SU-DHL-6 (cell line): ENCODE results near the gene PRDM10.

Source experiments
- EZH2phosphoT487 ChIP-seq: fragments of 200-600 bp; sonication (generic), shearing (Covaris generic); conservative IDR thresholded peaks from 2 replicates; pipeline ENCODE4 v1.6.1; 2018; ENCODE audit warnings: mild to moderate bottlenecking, antibody characterized with exemption, low read length, moderate library complexity, mixed read lengths
- TF ChIP-seq, protein P1 (sequence below): fragments of 200-600 bp; sonication (generic); IDR thresholded peaks from one replicate; pipeline ENCODE4 v1.5.1; 2017; ENCODE audit warnings: antibody characterized with exemption, mild to moderate bottlenecking, low read length, moderate library complexity; ENCODE audit not compliant: insufficient read depth, poor library complexity, severe bottlenecking

DNA sequence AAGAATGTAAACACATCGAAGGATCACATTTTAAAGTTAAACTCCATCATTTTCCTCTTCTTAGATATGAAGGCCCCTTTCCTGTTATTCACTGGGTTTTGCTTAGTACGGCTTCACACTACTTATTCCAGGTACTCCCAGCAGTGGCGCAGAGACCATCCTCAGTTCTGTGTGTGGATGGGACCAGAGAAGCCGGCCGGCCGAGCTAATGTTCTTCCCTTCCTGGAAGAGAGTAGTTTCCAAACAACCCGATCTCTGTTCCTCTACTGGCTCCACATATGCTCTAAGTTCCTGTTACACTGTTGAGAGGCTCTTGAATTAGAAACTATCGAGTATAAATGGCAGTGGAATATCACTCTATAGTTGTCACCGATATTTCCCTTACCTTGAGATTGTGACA lies 106.6 kb downstream of the PRDM10 start:
- TF ChIP-seq, protein P1, sequence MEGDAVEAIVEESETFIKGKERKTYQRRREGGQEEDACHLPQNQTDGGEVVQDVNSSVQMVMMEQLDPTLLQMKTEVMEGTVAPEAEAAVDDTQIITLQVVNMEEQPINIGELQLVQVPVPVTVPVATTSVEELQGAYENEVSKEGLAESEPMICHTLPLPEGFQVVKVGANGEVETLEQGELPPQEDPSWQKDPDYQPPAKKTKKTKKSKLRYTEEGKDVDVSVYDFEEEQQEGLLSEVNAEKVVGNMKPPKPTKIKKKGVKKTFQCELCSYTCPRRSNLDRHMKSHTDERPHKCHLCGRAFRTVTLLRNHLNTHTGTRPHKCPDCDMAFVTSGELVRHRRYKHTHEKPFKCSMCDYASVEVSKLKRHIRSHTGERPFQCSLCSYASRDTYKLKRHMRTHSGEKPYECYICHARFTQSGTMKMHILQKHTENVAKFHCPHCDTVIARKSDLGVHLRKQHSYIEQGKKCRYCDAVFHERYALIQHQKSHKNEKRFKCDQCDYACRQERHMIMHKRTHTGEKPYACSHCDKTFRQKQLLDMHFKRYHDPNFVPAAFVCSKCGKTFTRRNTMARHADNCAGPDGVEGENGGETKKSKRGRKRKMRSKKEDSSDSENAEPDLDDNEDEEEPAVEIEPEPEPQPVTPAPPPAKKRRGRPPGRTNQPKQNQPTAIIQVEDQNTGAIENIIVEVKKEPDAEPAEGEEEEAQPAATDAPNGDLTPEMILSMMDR: no peak
- TF ChIP-seq EZH2phosphoT487: no peak
